Neutrophil (primary cell): ENCODE data around the gene DOCK8.

Experiments
- H3K27ac ChIP-seq: fragments of 200-600 bp; sonication (generic); 2 replicates; pipeline ENCODE4 v1.5.1; 2016; ENCODE audit warnings: mild to moderate bottlenecking, moderate library complexity
- H3K27me3 ChIP-seq: fragments of 200-600 bp; sonication (generic); 2 replicates; pipeline ENCODE4 v1.6.0; 2016; ENCODE audit warnings: mild to moderate bottlenecking
- H3K36me3 ChIP-seq: fragments of 200-600 bp; sonication (generic); 2 replicates; pipeline ENCODE4 v1.5.1; 2017
- H3K4me1 ChIP-seq, 2 experiments: fragments of 200-600 bp in 1 of 2; sonication (generic) in 1 of 2; 1 replicate in 1 of 2; 2 replicates in 1 of 2; pipeline versions ENCODE4 v1.5.1 to v1.6.1; 2013 to 2016; ENCODE audit warnings: low read depth in 1 of 2, low read length in 1 of 2, mild to moderate bottlenecking in 1 of 2, moderate library complexity in 1 of 2; ENCODE audit not compliant: control insufficient read depth in 1 of 2, insufficient read depth in 1 of 2
- H3K4me3 ChIP-seq, 2 experiments: fragments of 200-600 bp in 1 of 2; sonication (generic) in 1 of 2; 1 replicate in 1 of 2; 2 replicates in 1 of 2; pipeline ENCODE4 v1.5.1; 2013 to 2016; ENCODE audit warnings: low read depth in 1 of 2, low read length in 1 of 2, mild to moderate bottlenecking in 1 of 2, moderate library complexity in 1 of 2
- H3K9me3 ChIP-seq: fragments of 200-600 bp; sonication (generic); 2 replicates; pipeline ENCODE4 v1.5.1; 2016
- CTCF ChIP-seq: fragments of 200-600 bp; sonication (generic); IDR thresholded peaks from 2 replicates; pipeline ENCODE4 v1.5.1; 2016; ENCODE audit warnings: antibody characterized with exemption

Gene DOCK8

GRCh38 chr9:459491-460444 is 245.1 kb downstream of the DOCK8 start:
- no peaks in the 10 kb centered on the region for H3K9me3 ChIP-seq
- peaks cover 89% of the 10 kb centered on the region for H3K36me3 ChIP-seq
- H3K4me3 ChIP-seq, result no peak overlapping the region
- TF ChIP-seq CTCF, result no peak
- no peaks in the 10 kb centered on the region for H3K4me1 ChIP-seq
- no peaks in the 10 kb centered on the region for H3K27me3 ChIP-seq
- peak overlapping the region; percentile 11 for H3K27ac ChIP-seq

GRCh38 chr9:462121-462520 is 247.5 kb downstream of the DOCK8 start:
- Histone ChIP-seq H3K27ac (no peak overlapping the region), H3K4me3 (no peak overlapping the region), H3K27me3 (no peaks in the 10 kb centered on the region), H3K4me1 (no peaks in the 10 kb centered on the region), H3K9me3 (no peaks in the 10 kb centered on the region), H3K36me3 (peaks cover 88% of the 10 kb centered on the region)
- TF ChIP-seq CTCF, result no peak

- H3K4me3 ChIP-seq, result no peak overlapping the region
- no peaks in the 10 kb centered on the region for H3K9me3 ChIP-seq
- no peaks in the 10 kb centered on the region for H3K27me3 ChIP-seq
- H3K4me1 ChIP-seq, result no peaks in the 10 kb centered on the region
- H3K27ac ChIP-seq, result no peak overlapping the region
- no peak for TF ChIP-seq CTCF
- peaks cover 83% of the 10 kb centered on the region for H3K36me3 ChIP-seq
Observed at GRCh38 chr9:462606-463005, 247.9 kb downstream of the DOCK8 start.

- Histone ChIP-seq H3K27ac (no peak overlapping the region), H3K27me3 (no peaks in the 10 kb centered on the region), H3K4me3 (no peak overlapping the region), H3K36me3 (peaks cover 73% of the 10 kb centered on the region), H3K9me3 (no peaks in the 10 kb centered on the region), H3K4me1 (peaks cover 4% of the 10 kb centered on the region in 2 experiments)
- no peak for TF ChIP-seq CTCF
Observed at GRCh38 chr9:463455-464171, 248.9 kb downstream of the DOCK8 start.

- peak overlapping the region; percentile 6 for H3K27ac ChIP-seq
- H3K4me1 ChIP-seq, result peaks cover 25 to 31% of the 10 kb centered on the region in 2 experiments
- H3K4me3 ChIP-seq, result no peak overlapping the region
- H3K27me3 ChIP-seq, result no peaks in the 10 kb centered on the region
- no peak for TF ChIP-seq CTCF
- H3K36me3 ChIP-seq, result peaks cover 49% of the 10 kb centered on the region
- H3K9me3 ChIP-seq, result no peaks in the 10 kb centered on the region
Observed at GRCh38 chr9:466747-467146, 252.1 kb downstream of the DOCK8 start.
